Left lung (tissue), 10 donors: Measurements from ENCODE around the gene RSL24D1. TPM values are rescaled to one million over a fixed set of nuclear protein-coding genes. Genes with fewer than 3 reads are reported as not detected.

Experiments
- ATAC-seq: fragments of 200-7000 bp; cut with Tn5 transposase; one replicate; pipeline ENCODE4 v1.9.1; 2020; ENCODE audit warnings: moderate library complexity
- DNase-seq, 4 donors: peaks; one replicate each; pipeline ENCODE4 v3.0.0-alpha.2; 2013 to 2020
- H3K27ac ChIP-seq, 2 donors: fragments of 200-600 bp; sonication (generic) in 1 of 2; one replicate each; pipeline versions ENCODE4 v1.5.0 to v1.8.0; 2020 to 2021
- H3K27me3 ChIP-seq, 2 donors: fragments of 200-600 bp; sonication (generic) in 1 of 2; one replicate each; pipeline versions ENCODE4 v1.5.0 to v1.8.0; 2020 to 2021
- H3K36me3 ChIP-seq, 2 donors: fragments of 200-600 bp; sonication (generic) in 1 of 2; one replicate each; pipeline versions ENCODE4 v1.5.0 to v1.8.0; 2020 to 2021
- H3K4me1 ChIP-seq, 2 donors: fragments of 200-600 bp; one replicate each; pipeline ENCODE4 v1.8.0; 2021
- H3K4me3 ChIP-seq, 2 donors: fragments of 200-600 bp; sonication (generic) in 1 of 2; one replicate each; pipeline versions ENCODE4 v1.5.0 to v1.8.0; 2020 to 2021; ENCODE audit warnings: mild to moderate bottlenecking in 1 of 2
- H3K9me3 ChIP-seq, 2 donors: fragments of 200-600 bp; sonication (generic) in 1 of 2; one replicate each; pipeline versions ENCODE4 v1.5.0 to v1.8.0; 2020 to 2021
- intact Hi-C, 2 donors: fragments of 100-400 bp; cut with DNase I; formaldehyde crosslinking; loops; one replicate each; pipeline versions ENCODE4 v1.11.2 to v1.14.2; 2022
- polyA plus RNA-seq, 6 donors: library from polyadenylated mRNA; unstranded; fragments of 120-200 nt; gene quantifications; one replicate each; pipeline ENCODE4 v1.2.1, GENCODE V29; 2013; ENCODE audit not compliant: insufficient read length in 6 of 6
- total RNA-seq, 2 donors: library from RNA; stranded (reverse); fragmentation: NEBNext Ultra II Directional; extraction: Animal tissue kit (Norgen Biotek cat#: 25700); gene quantifications; one replicate each; pipeline ENCODE4 v1.2.1, GENCODE V29; 2021
- TF ChIP-seq, protein P1 (sequence below), 2 donors: fragments of 200-600 bp; sonication (generic) in 1 of 2; IDR thresholded peaks; one replicate each; pipeline versions ENCODE4 v1.5.0 to v1.8.0; 2021; ENCODE audit warnings: antibody characterized with exemption in 2 of 2
- donor health status: DM: no; HTN: yes; CAD: no.
- donor health status: DM: no; HTN: no; CAD: no.

The RSL24D1 gene
- total and polyA plus RNA-seq, 8 donors = 43.5 to 155 (median 128) TPM

DNA sequence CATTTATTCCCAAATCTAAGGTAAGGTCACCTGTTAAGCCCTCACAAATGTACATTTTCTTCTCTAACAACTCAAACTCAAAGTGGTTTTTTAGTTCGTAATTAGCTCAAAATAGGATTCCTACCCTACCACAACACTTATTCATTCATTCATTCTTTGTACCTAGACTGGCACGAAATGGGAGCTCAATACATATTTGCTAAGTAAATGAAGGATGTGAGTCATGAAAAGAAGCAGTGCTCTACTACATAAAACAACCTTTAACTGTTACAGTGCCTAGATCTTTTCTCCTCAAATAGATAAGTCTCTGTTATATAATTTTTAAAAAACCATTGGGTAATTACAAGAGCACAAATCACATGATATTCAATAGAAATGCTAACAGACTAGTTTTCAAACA is 13.1 kb downstream of the RSL24D1 start:
- Histone ChIP-seq H3K4me1 (peaks cover 0 to 15% of the 10 kb centered on the region in 2 donors), H3K36me3 (peaks cover 0 to 77% of the 10 kb centered on the region in 2 donors), H3K4me3 (no peak overlapping the region), H3K9me3 (no peaks in the 10 kb centered on the region), H3K27ac (no peak overlapping the region), H3K27me3 (no peaks in the 10 kb centered on the region)
- no peak for DNase-seq
- intact Hi-C loops = no loop called here
- TF ChIP-seq, protein P1, sequence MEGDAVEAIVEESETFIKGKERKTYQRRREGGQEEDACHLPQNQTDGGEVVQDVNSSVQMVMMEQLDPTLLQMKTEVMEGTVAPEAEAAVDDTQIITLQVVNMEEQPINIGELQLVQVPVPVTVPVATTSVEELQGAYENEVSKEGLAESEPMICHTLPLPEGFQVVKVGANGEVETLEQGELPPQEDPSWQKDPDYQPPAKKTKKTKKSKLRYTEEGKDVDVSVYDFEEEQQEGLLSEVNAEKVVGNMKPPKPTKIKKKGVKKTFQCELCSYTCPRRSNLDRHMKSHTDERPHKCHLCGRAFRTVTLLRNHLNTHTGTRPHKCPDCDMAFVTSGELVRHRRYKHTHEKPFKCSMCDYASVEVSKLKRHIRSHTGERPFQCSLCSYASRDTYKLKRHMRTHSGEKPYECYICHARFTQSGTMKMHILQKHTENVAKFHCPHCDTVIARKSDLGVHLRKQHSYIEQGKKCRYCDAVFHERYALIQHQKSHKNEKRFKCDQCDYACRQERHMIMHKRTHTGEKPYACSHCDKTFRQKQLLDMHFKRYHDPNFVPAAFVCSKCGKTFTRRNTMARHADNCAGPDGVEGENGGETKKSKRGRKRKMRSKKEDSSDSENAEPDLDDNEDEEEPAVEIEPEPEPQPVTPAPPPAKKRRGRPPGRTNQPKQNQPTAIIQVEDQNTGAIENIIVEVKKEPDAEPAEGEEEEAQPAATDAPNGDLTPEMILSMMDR (IDR thresholded peaks at IDR 0.05) = no peak
- ATAC-seq = no peak

DNA sequence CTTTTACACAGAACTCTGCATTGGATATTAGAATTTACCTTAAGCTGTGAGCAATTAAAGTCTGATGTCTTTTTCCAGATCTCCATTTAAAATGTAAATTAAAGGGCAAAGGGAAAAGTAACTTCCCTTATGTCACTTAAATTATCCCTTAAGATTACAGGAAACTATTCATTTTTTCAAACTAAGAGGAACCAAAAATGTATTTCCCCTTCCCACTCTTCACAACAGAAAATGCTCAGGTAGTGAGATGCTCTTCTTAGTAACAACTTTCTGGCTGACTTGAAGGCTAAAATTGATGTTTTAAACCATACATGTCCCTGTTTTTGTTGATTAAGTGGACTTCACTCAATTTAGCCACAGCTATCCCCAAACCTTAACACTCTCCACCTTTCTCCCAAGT is 17.6 kb downstream of the RSL24D1 start:
- peaks cover 0 to 59% of the 10 kb centered on the region in 2 donors for H3K36me3 ChIP-seq

DNA sequence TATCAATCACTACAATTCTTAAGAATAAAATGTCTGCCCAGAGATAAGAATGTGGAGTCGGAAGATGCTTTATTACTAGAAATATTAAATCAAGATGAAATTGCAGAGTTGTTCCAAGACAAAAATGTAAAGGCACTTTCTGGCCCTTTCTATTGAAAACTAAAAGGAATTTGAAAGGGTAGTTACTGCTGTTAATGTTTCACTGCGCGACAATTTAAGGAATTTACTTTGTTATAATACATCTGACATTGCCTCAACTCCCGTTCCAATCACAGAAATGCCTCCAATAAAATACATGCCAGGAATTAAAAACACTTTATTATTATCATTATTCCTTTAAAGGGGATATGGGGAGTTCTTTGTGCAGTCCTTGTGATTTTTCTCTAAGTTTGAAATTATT is 26.4 kb downstream of the RSL24D1 start:
- intact Hi-C loops = no loop called here
- Histone ChIP-seq H3K27me3 (no peaks in the 10 kb centered on the region), H3K36me3 (no peaks in the 10 kb centered on the region), H3K4me3 (no peak overlapping the region), H3K4me1 (no peaks in the 10 kb centered on the region), H3K27ac (no peak overlapping the region), H3K9me3 (no peaks in the 10 kb centered on the region)
- TF ChIP-seq, protein P1 (IDR thresholded peaks at IDR 0.05) = no peak
- ATAC-seq (no peak), DNase-seq (no peak)

More for the DNA sequence above, 17.6 kb downstream of the RSL24D1 start:
- Histone ChIP-seq H3K4me1 (no peaks in the 10 kb centered on the region), H3K27ac (no peak overlapping the region), H3K27me3 (no peaks in the 10 kb centered on the region), H3K9me3 (no peaks in the 10 kb centered on the region), H3K4me3 (no peak overlapping the region)
- no peak for ATAC-seq
- intact Hi-C loops = no loop called here
- TF ChIP-seq, protein P1 (IDR thresholded peaks at IDR 0.05) = no peak
- DNase-seq = no peak

DNA sequence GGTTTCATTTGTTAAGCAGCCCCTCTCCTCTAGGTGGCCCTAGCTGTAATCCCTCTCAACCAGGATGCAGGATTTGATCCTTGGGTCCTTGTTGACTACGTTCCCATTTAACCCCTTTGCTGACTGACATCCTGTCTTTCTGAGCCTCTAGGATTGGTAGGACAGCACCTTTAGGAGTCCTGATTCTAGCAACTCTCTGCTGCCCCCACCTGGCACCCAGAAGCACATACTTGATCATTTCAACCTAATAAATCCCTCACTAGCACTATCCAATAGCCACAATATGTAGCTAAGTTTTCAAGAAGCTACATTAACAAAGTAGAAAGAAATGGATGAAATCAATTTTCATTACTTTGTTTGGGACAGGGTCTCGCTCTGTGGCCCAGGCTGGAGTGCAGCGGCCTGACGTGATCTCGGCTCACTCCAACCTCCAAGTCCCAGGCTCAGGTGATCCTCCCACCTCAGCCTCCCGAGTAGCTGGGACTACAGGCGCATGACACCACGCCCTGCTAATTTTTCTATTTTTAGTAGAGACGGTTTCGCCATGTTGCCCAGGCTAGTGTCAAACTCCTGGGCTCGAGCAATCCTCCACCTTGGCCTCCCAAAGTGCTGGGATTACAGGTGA is 28.3 kb downstream of the RSL24D1 start:
- H3K36me3 ChIP-seq = no peaks in the 10 kb centered on the region
- no peak overlapping the region for H3K4me3 ChIP-seq
- ATAC-seq (peak; percentile 91), DNase-seq (peak in 3 of 4 donors; percentile 56 to 75 (median 62))
- no peaks in the 10 kb centered on the region for H3K9me3 ChIP-seq
- no peaks in the 10 kb centered on the region for H3K4me1 ChIP-seq
- TF ChIP-seq, protein P1 (IDR thresholded peaks at IDR 0.05) = peak; percentile 57 to 72
- no peak overlapping the region for H3K27ac ChIP-seq
- H3K27me3 ChIP-seq = no peaks in the 10 kb centered on the region
- intact Hi-C loops = no loop called here

DNA sequence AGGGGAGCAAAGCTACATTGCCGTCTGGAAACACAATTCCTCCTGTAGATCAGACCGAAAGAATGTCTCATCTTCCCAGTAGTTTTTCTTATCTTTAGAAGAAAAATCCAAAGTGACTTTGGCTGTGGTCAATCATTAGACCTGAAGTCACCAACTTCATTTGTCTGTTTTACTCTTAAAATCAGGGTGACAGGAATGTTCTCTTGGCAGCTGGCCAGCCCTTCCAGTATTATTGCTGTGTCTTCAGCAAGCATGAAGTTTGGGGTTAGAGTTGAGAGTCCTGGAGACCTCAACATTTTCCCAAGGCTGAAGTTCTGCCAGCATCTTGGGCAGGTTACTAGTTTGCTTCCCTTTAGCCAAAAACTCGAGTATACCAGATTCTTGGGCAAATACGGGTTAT is 32.5 kb downstream of the RSL24D1 start:
- no peak overlapping the region for H3K4me3 ChIP-seq
- ATAC-seq = no peak
- H3K36me3 ChIP-seq = no peaks in the 10 kb centered on the region
- no peak for DNase-seq
- intact Hi-C loops = no loop called here
- no peak overlapping the region for H3K27ac ChIP-seq
- TF ChIP-seq, protein P1 (IDR thresholded peaks at IDR 0.05) = no peak
- H3K9me3 ChIP-seq = no peaks in the 10 kb centered on the region
- H3K27me3 ChIP-seq = no peaks in the 10 kb centered on the region
- no peaks in the 10 kb centered on the region for H3K4me1 ChIP-seq
